ENCODE results near the gene MALAT1.

The MALAT1 gene

DNA sequence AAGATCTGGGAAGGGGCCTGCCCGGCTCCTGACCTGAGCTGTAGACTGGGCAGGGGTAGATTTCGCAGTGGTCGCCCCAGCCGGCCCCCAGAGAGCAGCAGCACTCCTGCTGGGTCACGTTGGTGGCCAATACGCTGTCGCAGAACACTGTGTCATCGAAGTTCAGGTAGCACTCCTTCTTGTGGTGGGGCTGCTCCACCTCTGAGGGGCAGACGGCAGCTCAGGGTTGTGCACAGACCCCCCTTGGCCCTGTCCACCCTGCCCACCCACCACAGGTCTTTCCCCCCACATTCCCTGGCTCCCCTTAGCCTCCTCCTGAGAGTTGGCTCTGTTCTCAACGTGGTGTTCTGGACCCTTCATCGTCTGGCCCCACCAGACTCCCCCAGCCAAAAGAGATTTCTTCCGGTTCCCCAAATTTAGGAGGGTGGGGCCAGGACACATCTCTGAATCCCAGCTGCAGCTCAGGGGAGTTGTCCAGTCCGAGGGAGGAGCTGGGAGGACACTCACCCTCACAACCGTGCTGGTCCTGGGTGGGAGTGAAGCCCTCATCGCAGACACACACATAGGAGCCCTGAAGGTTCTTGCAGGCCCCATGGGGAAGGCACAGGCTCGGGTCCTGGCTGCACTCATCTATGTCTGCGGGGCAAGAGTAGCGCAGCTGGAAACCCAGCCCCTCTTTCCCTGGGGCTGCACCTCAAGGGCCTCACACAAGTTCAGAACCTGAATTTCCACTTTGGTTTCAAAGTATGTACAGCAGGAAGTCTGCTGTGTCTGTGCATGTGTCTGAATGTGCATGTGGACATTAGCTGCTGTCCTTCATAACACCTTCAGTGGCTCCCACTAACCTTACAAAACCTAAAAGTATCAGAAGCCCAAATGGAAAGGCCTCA, 42.5 kb downstream of the MALAT1 start:
- no peak for DNase-seq (ENCODE audit: low read depth)
- TF ChIP-seq, protein P1, sequence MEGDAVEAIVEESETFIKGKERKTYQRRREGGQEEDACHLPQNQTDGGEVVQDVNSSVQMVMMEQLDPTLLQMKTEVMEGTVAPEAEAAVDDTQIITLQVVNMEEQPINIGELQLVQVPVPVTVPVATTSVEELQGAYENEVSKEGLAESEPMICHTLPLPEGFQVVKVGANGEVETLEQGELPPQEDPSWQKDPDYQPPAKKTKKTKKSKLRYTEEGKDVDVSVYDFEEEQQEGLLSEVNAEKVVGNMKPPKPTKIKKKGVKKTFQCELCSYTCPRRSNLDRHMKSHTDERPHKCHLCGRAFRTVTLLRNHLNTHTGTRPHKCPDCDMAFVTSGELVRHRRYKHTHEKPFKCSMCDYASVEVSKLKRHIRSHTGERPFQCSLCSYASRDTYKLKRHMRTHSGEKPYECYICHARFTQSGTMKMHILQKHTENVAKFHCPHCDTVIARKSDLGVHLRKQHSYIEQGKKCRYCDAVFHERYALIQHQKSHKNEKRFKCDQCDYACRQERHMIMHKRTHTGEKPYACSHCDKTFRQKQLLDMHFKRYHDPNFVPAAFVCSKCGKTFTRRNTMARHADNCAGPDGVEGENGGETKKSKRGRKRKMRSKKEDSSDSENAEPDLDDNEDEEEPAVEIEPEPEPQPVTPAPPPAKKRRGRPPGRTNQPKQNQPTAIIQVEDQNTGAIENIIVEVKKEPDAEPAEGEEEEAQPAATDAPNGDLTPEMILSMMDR (IDR thresholded peaks at IDR 0.05; ENCODE audit: insufficient read depth, low read depth, low read length, missing control alignments), result no peak
- peak overlapping the region; percentile 84 for H3K4me3 ChIP-seq (ENCODE audit: low read depth, low read length)

DNA sequence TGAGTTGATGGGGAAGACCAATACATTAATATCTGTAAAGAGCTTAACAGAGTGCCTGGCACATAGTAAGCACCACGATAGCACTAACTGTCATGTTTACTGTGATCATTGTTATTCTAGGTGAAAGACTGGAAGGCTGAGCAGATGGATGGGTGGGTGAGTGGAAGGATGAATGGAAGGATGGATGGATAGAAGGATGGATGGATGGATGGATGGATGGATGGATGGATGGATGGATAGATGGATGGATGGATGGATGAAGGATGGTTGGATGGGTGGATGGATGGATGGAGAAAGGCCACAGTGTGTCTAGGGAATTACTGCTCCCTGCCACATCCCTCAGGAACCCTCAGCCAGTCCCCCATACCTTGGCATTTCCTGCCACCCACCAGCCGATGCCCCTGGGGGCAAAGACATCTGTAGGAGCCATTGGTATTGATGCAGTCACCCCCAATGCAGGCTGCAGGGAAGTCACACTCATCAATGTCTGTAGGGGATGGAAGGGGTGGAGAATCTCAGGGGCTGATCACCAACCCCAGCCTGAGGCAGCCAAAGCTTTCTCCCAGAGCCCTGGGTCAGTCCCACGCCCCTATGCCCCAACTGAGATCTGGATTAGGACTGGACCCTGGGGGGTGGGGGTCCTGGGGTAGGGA, 44.0 kb downstream of the MALAT1 start:
- TF ChIP-seq, protein P1 (IDR thresholded peaks at IDR 0.05; ENCODE audit: insufficient read depth, low read depth, low read length, missing control alignments), result no peak
- H3K4me3 ChIP-seq (ENCODE audit: low read depth, low read length), result no peak overlapping the region
- DNase-seq (ENCODE audit: low read depth), result no peak

DNA sequence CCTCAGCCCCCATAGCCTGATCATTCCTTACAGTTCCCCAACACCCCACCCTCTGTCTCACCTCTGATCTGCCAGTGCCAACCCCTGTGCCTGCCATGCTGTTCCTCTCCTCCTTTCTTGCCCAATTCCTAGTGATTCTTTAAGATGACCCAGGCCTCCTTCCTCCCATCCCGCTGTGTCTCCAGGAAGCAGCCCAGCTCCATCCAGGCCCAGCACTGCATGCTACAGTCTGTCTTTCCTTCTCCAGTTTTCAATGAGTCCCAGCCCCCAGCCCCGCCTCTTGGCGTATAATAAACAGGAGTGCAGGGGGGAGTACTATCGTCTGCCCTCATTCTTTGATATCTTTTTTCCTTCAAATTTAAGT, 47.0 kb downstream of the MALAT1 start:
- TF ChIP-seq, protein P1 (IDR thresholded peaks at IDR 0.05; ENCODE audit: insufficient read depth, low read depth, low read length, missing control alignments), result no peak
- DNase-seq (ENCODE audit: low read depth), result no peak
- peak overlapping the region; percentile 65; the same call in 1 of the 2 replicates for H3K4me3 ChIP-seq (ENCODE audit: low read depth, low read length)

DNA sequence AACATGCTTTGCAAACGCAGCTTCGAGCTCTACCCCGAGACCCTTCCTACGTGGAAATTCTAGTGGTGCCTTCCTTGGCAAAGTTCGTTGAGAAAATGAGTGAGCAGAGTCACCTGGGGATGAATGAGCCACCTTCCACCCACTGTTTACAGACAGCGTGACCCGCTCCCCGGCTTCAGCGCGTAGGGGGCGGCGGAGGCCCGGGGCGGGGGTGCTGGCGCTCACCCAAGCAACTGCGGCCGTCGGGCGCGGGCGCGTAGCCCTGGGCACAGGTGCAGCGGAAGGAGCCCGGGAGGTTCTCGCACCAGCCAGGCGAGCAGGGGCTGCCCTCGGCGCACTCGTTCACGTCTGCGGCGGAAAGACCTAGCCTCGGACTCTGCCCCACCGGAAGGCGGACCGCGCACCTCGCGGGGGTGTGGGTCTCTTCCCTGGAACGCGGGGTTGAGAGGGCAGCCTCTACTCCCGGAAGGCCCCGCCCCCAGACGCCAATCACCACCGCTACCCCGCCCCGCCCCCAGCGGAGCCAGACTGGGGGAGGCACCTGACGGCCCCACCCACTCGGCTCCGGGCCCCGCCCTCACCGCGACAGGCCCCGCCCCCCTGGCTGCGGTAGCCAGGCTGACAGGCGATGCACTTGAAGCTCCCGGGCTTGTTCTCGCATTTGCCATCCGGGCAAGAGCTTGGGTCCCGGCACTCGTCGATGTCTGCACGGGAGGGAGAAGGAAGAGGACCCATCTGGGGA, 47.5 kb downstream of the MALAT1 start:
- peak overlapping the region; percentile 65 for H3K4me3 ChIP-seq (ENCODE audit: low read depth, low read length)
- peak; percentile 94 for DNase-seq (ENCODE audit: low read depth)
- TF ChIP-seq, protein P1 (IDR thresholded peaks at IDR 0.05; ENCODE audit: insufficient read depth, low read depth, low read length, missing control alignments), result no peak

DNA sequence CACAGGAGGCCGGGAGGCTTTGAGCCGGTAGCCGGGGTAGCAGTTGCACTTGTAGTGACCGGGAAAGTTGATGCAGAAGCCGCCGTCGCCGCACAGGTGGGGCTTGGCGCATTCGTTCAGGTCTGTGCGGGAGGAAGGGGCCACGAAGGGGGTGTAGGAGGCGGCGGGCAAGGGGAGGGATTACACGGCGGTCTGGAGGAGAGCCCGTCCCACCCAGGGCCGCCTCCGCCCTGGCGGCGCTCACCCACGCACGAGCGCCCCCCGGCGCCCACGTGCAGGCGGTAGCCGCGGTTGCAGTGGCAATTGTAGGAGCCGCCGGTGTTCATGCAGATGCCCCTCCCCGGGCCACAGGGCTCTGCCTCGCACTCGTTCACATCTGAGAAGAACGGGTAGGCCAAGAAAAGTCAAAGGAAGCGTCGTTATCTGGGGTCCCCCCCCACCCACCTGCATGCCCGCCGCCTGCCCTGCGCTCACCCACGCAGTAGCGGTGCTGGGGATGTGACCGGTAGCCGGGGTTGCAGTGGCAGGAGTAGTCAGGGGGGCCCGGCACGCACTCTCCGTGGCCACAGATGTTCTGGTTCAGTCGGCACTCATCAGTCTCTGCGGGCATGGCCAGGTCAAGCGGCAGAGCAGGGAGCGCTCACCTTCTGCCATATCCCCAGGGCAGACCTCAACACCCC, 48.7 kb downstream of the MALAT1 start:
- H3K4me3 ChIP-seq (ENCODE audit: low read depth, low read length), result peak overlapping the region; percentile 65; the same call in 1 of the 2 replicates
- TF ChIP-seq, protein P1 (IDR thresholded peaks at IDR 0.05; ENCODE audit: insufficient read depth, low read depth, low read length, missing control alignments), result peak; percentile 30
- no peak for DNase-seq (ENCODE audit: low read depth)

DNA sequence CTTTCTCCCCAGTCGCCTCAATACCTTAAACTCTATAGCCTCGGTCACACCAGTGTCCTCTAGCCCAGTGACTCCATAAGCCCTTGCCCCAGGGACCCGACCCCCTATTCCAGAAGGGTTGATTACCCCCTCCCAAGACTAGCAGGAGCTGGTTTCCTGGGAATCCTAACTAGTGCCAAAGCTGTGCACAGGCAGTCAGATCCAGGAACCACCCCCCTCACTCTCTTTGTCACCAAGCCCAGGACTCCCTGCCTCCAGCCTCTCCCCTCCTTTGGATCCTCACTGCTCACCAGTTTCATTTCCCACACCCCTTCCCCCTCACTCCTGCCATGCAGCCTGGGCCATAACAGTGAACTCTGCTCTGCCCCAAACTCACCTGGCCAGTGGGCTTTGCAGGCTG, 49.5 kb downstream of the MALAT1 start:
- H3K4me3 ChIP-seq (ENCODE audit: low read depth, low read length), result no peak overlapping the region
- DNase-seq (ENCODE audit: low read depth), result no peak
- TF ChIP-seq, protein P1 (IDR thresholded peaks at IDR 0.05; ENCODE audit: insufficient read depth, low read depth, low read length, missing control alignments), result no peak
